Hepatocyte (in vitro differentiated cells): Measurements from ENCODE around the gene PPM1A. TPM values are rescaled to one million over a fixed set of nuclear protein-coding genes. Genes with fewer than 3 reads are reported as not detected.

Experiments used
- DNase-seq: peaks from one replicate; pipeline ENCODE4 v3.0.0-alpha.2; 2016; ENCODE audit warnings: low spot score
- H2AFZ ChIP-seq: fragments of 200-600 bp; sonication (generic); 2 replicates; pipeline ENCODE4 v1.6.0; 2016; ENCODE audit warnings: antibody characterized with exemption, mild to moderate bottlenecking
- H3K27ac ChIP-seq: fragments of 200-600 bp; sonication (generic); 2 replicates; pipeline ENCODE4 v1.5.1; 2016; ENCODE audit warnings: mild to moderate bottlenecking
- H3K27me3 ChIP-seq: fragments of 200-600 bp; sonication (generic); 2 replicates; pipeline ENCODE4 v1.6.1; 2016
- H3K36me3 ChIP-seq: fragments of 200-600 bp; sonication (generic); replicated peaks from 2 replicates; pipeline ENCODE4 v1.5.1; 2016; ENCODE audit warnings: low read depth; ENCODE audit not compliant: insufficient read depth
- H3K4me1 ChIP-seq: fragments of 200-600 bp; sonication (generic); 2 replicates; pipeline ENCODE4 v1.5.1; 2016; ENCODE audit warnings: mild to moderate bottlenecking, moderate library complexity; ENCODE audit not compliant: insufficient read depth
- H3K4me2 ChIP-seq: fragments of 200-600 bp; sonication (generic); 2 replicates; pipeline ENCODE4 v1.6.0; 2016
- H3K4me3 ChIP-seq: fragments of 200-600 bp; sonication (generic); 2 replicates; pipeline ENCODE4 v1.5.1; 2016; ENCODE audit warnings: mild to moderate bottlenecking
- H3K79me2 ChIP-seq: fragments of 200-600 bp; sonication (generic); 2 replicates; pipeline ENCODE4 v1.6.0; 2017; ENCODE audit warnings: mild to moderate bottlenecking
- H3K9me2 ChIP-seq: fragments of 200-600 bp; sonication (generic); replicated peaks from 2 replicates; pipeline ENCODE4 v1.6.0; 2017; ENCODE audit warnings: mild to moderate bottlenecking; ENCODE audit not compliant: insufficient read depth
- H3K9me3 ChIP-seq: fragments of 200-600 bp; sonication (generic); 2 replicates; pipeline ENCODE4 v1.5.1; 2016; ENCODE audit warnings: low read depth, mild to moderate bottlenecking
- H4K20me1 ChIP-seq: fragments of 200-600 bp; sonication (generic); 2 replicates; pipeline ENCODE4 v1.6.0; 2016; ENCODE audit warnings: mild to moderate bottlenecking; ENCODE audit not compliant: insufficient read depth, poor library complexity, severe bottlenecking
- EZH2 ChIP-seq: fragments of 200-600 bp; sonication (generic); IDR thresholded peaks from 2 replicates; pipeline ENCODE4 v1.6.1; 2016; ENCODE audit warnings: antibody characterized with exemption, mild to moderate bottlenecking, borderline replicate concordance
- EZH2phosphoT487 ChIP-seq: fragments of 200-600 bp; sonication (generic); IDR thresholded peaks from one replicate; pipeline ENCODE4 v1.6.1; 2018; ENCODE audit warnings: antibody characterized with exemption, mild to moderate bottlenecking, low read depth, moderate library complexity; ENCODE audit not compliant: unreplicated experiment, severe bottlenecking
- WGBS: methylation state at CpG from one replicate; pipeline ENCODE4 v1.1.6; 2016; ENCODE audit warnings: low lambda C conversion rate; ENCODE audit errors: missing lambda C conversion rate; 5-methylcytosine and 5-hydroxymethylcytosine counted together
- polyA plus RNA-seq: library from polyadenylated mRNA; unstranded; fragments of >200 nt; fragmentation: Nextera tagmentation; extraction: Ambion mirVana; gene quantifications from 2 replicates; pipeline ENCODE4 v1.2.1, GENCODE V29; 2016
- total RNA-seq: library from RNA; depleted of rRNA; stranded (reverse); fragments of >200 nt; gene quantifications from 2 replicates; pipeline ENCODE4 v1.2.3, GENCODE V29; 2014
- TF ChIP-seq, protein P1 (sequence below): fragments of 200-600 bp; sonication (generic); IDR thresholded peaks from 2 replicates; pipeline ENCODE4 v1.5.1; 2016; ENCODE audit warnings: antibody characterized with exemption, mild to moderate bottlenecking; ENCODE audit not compliant: poor library complexity

The PPM1A gene
- total RNA-seq: 36.4 and 41.7 TPM in 2 replicates
- 16.2 and 24.2 TPM in 2 replicates for polyA plus RNA-seq

DNA sequence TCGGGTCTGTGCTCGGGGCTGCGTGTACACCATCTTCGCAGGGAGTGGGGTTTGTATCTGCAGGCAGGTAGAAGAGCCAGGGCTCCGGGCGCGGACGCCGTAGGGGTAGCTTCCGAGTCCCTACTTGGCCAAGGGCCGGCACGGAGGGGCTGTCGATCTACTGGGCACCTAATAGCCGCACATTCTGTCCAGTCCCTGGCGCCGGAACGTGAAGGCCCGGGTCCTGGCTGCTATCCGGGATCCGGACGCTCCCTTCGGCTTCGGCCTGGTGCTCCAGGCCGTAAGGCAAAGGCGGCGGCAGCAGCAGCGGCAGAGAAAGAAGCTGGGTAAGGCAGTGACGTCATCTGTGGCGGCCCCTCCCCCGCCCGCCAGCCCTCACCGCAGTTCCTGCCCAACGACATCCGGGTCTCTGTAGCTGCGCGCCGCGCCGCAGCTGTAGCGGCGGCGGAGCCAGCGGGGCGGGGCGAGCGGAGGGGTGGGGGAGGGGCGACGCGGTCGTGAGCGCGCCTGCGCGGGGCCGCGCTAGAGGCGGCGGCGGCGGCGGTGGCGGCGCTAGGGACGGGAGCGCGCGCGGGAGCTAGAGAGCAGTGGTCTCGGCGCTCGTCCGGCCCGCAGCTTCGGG, at the start of gene PPM1A:
TSS of gene PPM1A (plus strand) at position 525 of the 622 bp plus-strand sequence. CDS start 33,483 bp downstream, outside the sequence.
- TF ChIP-seq, protein P1, sequence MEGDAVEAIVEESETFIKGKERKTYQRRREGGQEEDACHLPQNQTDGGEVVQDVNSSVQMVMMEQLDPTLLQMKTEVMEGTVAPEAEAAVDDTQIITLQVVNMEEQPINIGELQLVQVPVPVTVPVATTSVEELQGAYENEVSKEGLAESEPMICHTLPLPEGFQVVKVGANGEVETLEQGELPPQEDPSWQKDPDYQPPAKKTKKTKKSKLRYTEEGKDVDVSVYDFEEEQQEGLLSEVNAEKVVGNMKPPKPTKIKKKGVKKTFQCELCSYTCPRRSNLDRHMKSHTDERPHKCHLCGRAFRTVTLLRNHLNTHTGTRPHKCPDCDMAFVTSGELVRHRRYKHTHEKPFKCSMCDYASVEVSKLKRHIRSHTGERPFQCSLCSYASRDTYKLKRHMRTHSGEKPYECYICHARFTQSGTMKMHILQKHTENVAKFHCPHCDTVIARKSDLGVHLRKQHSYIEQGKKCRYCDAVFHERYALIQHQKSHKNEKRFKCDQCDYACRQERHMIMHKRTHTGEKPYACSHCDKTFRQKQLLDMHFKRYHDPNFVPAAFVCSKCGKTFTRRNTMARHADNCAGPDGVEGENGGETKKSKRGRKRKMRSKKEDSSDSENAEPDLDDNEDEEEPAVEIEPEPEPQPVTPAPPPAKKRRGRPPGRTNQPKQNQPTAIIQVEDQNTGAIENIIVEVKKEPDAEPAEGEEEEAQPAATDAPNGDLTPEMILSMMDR: no peak
- no peak for TF ChIP-seq EZH2
- TF ChIP-seq EZH2phosphoT487: no peak
- Histone ChIP-seq H3K27me3 (no peaks in the 10 kb centered on the region), H2AFZ (peak within 1 kb of the TSS; percentile 62), H4K20me1 (peaks cover 38% of the 10 kb centered on the region), H3K79me2 (peaks cover 40% of the 10 kb centered on the region), H3K4me3 (peak within 1 kb of the TSS; percentile 88), H3K36me3 (no peaks in the 10 kb centered on the region), H3K27ac (peak within 1 kb of the TSS; percentile 99), H3K4me2 (peak within 1 kb of the TSS; percentile 89), H3K4me1 (peaks cover 25% of the 10 kb centered on the region), H3K9me2 (no peaks in the 10 kb centered on the region), H3K9me3 (no peaks in the 10 kb centered on the region)
- DNase-seq: peak; percentile 98
- 2% methylated on average over 44 of the region's 74 CpGs for WGBS

DNA sequence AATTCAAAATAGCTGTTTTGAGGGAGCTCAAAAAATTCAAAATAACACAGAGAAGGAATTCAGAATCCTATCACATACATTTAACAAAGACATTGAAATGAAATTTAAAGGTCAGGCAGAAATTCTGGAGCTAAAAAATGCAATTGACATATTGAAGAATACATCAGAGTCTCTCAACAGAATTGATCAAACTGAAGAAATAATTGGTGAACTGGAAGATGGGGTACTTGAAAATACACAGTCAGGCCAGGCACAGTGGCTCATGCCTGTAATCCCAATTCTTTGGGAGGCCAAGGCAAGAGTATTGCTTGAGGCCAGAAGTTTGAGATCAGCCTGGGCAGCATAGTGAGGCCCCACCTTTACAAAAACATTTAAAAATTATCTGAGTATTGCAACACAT, 49.7 kb upstream of the PPM1A start:
- Histone ChIP-seq H3K79me2 (no peaks in the 10 kb centered on the region), H3K9me3 (no peaks in the 10 kb centered on the region), H3K27ac (no peak overlapping the region), H3K9me2 (no peaks in the 10 kb centered on the region), H3K4me2 (no peak overlapping the region), H3K4me3 (no peak overlapping the region), H3K36me3 (no peaks in the 10 kb centered on the region), H3K27me3 (no peaks in the 10 kb centered on the region), H3K4me1 (no peaks in the 10 kb centered on the region), H2AFZ (no peak overlapping the region), H4K20me1 (no peaks in the 10 kb centered on the region)
- TF ChIP-seq, protein P1: no peak
- TF ChIP-seq EZH2 (no peak), EZH2phosphoT487 (no peak)
- no peak for DNase-seq

DNA sequence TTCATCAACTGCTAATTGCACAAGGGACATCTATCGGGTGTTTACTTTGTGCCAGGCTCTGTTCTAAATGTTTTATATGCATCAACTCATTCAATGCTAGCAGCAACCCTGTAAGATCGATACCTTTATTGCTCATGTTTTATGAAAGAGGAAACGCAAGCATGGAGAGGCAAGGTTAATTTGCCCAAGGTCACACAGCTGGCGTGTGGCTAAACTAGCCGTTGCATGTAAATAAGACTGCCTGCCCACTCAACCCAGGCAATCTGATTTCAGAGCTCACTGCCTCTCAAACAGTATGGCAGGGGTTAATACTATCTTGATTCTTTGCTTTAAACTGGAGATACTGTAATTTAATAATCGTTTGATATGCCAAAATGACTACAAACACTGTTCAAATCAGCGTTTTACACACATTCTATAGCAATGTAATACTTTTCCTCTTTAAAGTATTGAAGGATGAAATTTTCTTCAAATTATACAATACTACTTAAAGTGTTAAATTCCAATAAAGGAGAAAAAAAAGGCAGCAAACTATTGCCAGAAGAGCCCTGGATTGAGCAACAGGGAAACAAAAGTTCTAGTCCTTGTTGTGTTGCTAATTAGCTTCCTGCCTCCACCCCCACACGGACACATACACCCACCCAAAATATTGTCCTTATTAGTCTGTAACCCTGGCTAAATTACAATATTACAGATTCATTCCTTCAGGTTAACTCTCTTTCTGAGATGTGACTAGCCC, 44.7 kb upstream of the PPM1A start:
- TF ChIP-seq EZH2 (no peak), EZH2phosphoT487 (no peak)
- TF ChIP-seq, protein P1: no peak
- no peak overlapping the region for H2AFZ ChIP-seq

More for the DNA sequence above, 44.7 kb upstream of the PPM1A start:
- Histone ChIP-seq H3K27ac (no peak overlapping the region), H3K4me3 (no peak overlapping the region), H3K4me2 (no peak overlapping the region), H3K27me3 (peaks cover 4% of the 10 kb centered on the region), H3K79me2 (no peaks in the 10 kb centered on the region), H3K36me3 (no peaks in the 10 kb centered on the region), H4K20me1 (no peaks in the 10 kb centered on the region), H3K9me2 (no peaks in the 10 kb centered on the region), H3K9me3 (no peaks in the 10 kb centered on the region), H3K4me1 (no peaks in the 10 kb centered on the region)
- no peak for DNase-seq
- WGBS: 64% methylated on average over 8 of the region's 8 CpGs
